GM18526 (cell line): ENCODE measurements around the gene ACSS1.
A peak's percentile ranks its signal among the peaks of the same experiment; 100 is the strongest.

Source experiments
- POLR2A ChIP-seq: IDR thresholded peaks from 3 replicates; pipeline ENCODE4 v1.6.1; 2011; ENCODE audit not compliant: insufficient read length; ENCODE audit errors: extremely low read depth

ACSS1 gene

GRCh38 chr20:25066386-25066785 lies 8.4 kb upstream of the ACSS1 start:
- TF ChIP-seq POLR2A = no peak

- TF ChIP-seq POLR2A = no peak
Observed at GRCh38 chr20:25065625-25066338, 7.8 kb upstream of the ACSS1 start.

- TF ChIP-seq POLR2A = no peak
Observed at GRCh38 chr20:25065072-25065624, 7.2 kb upstream of the ACSS1 start.

- TF ChIP-seq POLR2A = no peak
Observed at GRCh38 chr20:25064561-25065071, 6.7 kb upstream of the ACSS1 start.

GRCh38 chr20:25063981-25064380 lies 6.0 kb upstream of the ACSS1 start:
- no peak for TF ChIP-seq POLR2A

GRCh38 chr20:25063546-25063945 lies 5.6 kb upstream of the ACSS1 start:
- TF ChIP-seq POLR2A = no peak

GRCh38 chr20:25062841-25063240 lies 4.9 kb upstream of the ACSS1 start:
- no peak for TF ChIP-seq POLR2A

- no peak for TF ChIP-seq POLR2A
Observed at GRCh38 chr20:25061821-25062530, 4.0 kb upstream of the ACSS1 start.

GRCh38 chr20:25061103-25061799 lies 3.3 kb upstream of the ACSS1 start:
- TF ChIP-seq POLR2A = no peak

- no peak for TF ChIP-seq POLR2A
Observed at GRCh38 chr20:25059866-25060465, 2.0 kb upstream of the ACSS1 start.

- no peak for TF ChIP-seq POLR2A
Observed at GRCh38 chr20:25058847-25059810, 1.2 kb upstream of the ACSS1 start.

- TF ChIP-seq POLR2A = peak; percentile 30
Observed at GRCh38 chr20:25057234-25058050, 497 bp downstream of the ACSS1 start.

GRCh38 chr20:25056690-25057233 lies 1.2 kb downstream of the ACSS1 start:
- no peak for TF ChIP-seq POLR2A
